GM19023 (cell line): ENCODE data around the gene OTOF.
"Not testable (repeated sequence)": the region's sequence is repeated elsewhere in the genome, so short reads cannot be mapped to it uniquely, and the experiment has no call there.

Source experiments
- ATAC-seq: cut with Tn5 transposase; IDR thresholded peaks from one replicate; pipeline ENCODE4 v1.9.1; 2021; ENCODE audit warnings: mild to moderate bottlenecking, moderate library complexity; ENCODE audit not compliant: unreplicated experiment

Gene OTOF

DNA sequence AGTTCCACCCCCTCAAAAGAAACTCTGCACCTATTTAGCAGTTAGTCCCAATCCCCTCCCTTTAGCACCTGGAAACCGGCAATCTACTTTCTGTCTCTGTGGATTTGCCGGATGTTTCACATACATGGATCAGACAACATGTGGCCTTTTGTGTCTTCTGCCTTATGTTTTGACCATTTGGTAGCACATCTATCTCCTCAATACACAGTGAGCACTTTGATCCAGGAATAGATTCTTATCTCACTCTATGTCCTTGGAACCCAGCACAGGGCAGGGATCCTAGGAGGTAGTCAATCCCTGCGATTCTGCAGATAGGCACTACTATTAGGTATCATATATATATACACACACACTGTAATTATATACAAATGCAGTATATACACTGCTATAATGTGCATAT is 3.8 kb upstream of the OTOF start:
- ATAC-seq: no peak

GRCh38 chr2:26480566-26481423 is 2.9 kb upstream of the OTOF start:
- no peak for ATAC-seq

- ATAC-seq: no peak
Observed at GRCh38 chr2:26479789-26480565, 2.1 kb upstream of the OTOF start.

DNA sequence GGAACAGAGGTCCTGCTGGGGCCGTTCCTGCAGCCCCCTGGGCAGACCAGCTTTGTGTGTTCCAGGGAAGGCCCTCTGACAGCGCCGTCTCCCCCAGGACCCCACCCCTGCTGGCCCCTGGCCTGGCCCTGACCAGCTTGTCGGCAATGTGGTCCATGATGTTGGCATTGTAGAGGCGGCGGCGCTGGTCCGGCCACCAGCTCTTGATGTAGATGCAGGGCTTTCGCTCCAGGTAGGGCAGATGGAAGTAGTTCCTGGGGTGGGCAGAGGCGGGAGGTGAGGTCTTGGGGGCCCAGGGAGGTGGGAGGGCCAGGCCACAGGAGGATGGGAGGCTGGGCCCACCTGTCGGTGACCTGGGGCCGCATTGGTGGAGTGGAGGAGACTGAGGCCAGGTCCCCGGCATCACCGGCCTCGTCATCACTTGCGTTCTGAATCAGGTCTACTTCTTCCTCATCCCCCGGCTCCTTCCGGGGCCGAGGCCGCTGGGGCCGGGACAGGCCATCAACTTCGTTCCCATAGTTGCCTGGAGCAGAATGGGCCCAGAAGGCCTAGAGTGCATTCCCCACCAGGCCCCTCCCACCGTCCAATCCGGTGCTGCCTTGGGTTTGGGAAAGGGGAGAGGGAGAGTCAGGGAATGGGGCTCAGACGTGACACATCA is 1.3 kb upstream of the OTOF start:
- no peak for ATAC-seq

DNA sequence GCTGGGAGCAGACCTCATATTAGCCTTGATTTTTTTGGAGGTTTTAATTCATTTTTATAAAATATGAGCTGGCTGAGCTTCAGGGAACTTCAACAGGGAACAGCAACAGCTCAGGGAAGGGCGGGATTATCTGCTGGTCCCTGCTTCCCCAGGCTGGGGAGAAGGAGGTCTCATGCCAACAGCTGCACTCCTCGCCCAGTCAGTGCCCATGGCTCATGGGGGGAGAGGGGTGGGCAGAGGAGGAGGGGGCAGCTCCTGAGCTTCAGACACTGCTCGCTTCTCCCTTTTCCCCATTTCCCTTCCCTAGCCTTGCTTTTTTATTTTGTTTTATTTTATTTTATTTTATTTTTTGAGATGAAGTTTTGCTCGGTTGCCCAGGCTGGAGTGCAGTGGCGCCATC is 442 bp upstream of the OTOF start:
- ATAC-seq: no peak

DNA sequence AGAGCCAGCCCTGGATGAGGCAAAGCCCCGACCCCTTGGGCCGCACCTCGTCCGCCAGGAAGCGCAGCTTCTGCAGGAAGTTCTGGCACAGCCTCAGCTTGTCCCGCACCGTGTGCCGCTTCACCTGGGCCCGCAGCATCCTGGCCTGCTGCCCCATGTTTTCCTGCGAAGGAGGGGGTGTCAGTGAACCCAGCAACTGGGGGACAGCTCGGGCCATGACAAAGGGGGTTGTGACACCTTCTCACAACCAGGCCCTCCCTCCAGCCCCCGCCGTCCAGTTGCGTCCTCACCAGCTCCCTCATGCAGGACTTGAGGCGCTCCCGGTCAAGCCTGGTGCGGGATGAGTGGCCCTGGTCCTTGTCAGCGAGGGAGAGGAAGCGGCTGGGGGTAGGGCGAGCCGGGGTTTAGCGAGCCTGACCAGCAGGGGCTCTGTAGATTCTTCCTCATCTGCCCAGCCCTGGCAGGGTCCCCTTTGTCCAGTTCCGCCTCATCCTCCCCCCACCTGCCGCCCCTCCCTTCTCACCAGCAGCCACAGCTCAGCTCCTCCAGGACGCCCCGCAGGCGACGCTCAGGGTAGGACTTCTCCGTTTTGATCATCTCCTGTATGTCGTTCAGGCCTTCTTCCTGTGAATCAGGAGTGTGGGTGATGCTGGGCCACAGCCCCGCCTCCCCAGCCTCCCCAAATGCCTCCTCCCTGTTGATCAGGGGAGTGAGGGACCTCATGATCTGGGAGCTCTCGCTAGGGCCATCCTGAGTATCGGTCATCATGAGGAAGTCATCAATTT is 606 bp downstream of the OTOF start:
- ATAC-seq: no peak

DNA sequence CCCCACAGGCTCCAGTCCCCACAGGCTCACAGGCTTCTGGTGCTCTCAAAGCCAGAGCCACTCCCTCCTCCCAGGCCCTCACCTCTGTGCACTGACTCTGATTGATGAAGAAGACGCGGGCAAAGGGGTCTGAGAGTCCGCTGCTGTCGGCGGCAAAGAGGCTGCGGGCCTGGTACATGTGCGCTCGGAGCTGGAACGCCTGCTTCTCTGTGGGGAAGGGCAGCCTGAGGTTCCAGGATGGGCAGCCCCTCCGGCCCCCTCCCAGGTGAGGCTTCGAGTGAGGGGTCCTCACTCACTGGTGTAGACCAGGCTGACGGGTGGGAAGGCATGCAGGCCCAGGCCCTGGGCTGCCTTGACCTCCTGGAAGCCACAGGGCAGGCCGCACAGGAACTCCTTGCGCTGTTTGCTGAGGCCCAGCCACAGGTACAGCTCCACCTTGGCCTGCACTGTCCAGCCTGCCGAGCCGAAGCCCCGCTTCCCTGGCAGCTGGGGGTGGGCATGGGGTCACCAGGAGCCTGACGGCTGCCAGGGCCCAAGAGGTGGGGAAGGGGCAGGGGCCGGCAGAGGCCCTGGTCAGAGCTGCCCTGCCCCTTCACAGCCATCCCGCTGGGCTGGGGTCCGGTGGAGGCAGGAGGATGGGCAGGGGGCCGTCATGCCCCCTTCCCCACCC is 2.0 kb downstream of the OTOF start:
- no peak for ATAC-seq

- no peak for ATAC-seq
Observed at GRCh38 chr2:26475037-26475436, 2.9 kb downstream of the OTOF start.

DNA sequence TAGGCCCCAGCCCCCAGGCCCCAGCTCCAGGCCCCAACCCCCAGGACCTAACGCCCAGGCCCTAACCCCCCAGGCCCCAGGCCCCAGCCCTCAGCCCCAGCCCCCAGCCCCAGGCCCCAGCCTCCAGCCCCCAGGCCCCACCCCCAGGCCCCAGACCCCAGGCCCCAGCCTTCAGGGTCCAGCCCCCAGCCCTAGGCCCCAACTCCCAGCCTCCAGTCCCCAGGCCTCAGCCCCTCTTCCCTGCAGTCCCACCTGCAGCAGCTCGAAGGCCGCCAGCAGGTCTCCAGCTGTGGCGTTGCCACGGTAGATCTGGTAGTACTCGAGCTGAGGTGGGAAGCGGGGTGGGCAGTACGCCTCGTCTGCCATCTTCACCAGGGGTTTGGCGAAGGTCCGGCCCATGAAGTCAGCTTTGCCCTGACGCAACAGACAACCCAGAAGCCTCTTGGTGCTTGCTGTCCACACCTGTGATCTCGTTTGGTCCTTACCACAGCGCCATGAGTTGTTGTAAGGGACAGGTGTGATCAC is 3.6 kb downstream of the OTOF start:
- ATAC-seq: no peak

DNA sequence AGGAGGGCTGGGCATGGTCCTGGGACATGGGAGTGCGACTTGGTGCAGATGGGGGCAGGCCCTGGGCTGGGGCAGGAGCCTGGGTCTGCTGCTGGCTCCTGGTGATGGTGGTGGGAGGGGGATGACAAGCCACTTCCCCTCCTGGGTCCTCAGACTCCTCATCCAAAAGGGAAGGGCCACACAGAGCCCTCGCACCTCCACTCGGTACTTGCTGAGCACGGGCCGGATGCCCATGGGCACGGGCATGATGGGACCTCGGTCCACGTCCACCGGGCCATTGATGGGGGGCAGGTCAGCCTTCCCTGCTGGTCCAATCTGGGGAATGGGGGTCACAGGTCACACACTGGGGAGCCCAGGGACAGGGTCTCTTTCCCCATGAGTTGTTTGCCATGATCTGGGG is 4.1 kb downstream of the OTOF start:
- ATAC-seq: no peak

DNA sequence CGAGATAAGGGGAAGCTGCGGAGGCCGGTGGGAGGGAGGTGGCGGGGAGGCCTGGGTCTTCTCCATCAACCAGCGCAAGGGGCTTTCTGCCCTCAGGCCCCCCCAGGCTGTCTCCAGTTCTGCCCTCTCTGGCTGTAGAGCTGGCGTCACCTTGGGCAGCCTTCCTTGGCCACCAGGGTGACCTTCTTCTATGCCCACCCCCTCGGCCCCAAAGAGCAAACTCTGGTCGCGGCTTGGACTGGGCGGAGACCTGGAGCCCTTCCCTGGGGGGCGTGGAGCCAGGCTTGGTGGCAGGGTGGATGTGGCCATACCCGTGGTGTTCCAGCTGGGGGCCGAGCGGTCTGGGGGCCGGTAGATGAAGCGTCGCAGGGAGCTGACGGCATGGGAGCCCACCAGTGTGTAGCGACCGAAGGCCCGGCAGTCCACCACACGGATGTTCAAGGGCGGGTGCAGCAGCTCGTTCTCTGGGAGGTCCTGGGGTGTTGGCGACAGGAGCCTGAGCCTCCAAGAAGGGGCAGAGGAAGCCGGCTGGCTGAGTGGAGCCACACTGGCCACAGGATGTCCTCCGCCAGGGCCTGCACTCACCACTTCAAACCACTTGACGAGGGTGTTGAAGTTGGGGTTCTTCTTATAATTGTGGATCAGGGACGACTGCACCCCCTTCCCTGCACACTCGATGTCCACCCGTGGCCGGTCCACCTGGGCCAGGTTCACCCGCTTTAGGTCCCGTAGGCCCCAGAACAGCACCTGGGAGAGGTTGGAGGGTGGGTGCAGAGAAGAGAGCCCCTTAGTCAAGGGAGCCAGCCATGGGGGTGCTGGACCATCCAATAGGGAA is 4.9 kb downstream of the OTOF start:
- ATAC-seq: no peak

DNA sequence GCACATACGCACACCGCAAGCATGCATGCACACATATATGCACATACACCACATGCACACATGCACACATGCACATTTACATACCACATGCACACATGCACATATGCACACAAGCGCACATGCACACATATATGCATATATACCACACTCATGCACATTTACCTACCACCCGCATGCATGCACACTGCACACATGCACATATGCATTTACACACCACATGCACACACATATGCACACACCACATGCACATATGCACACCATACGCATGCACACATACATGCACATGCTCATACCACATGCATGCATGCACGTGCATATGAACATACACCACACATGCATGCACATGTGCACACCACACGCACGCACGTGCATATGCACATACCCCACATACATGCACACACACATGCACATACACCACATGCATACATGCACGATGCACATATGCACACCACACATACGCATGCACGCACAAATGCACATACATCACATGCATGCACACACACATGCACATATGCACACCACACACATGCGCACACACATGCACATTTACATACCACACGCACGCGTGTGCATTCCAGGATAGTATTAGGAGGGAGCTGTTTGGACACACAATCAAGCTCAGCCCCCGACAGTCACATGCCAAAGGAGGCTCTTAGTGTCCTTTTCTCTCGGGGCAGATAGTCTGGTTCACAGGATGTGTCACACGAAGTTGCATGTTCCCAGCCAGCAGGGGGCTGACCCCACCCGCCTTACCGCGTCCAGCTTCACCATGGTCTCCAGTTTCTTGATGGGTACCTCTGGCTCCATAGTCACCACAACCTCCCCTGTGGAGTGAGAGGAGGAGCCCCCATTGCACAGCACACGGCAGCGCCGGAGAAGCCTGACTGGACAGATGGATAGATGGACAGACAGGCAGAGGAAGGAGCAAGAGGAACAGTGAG is 5.9 kb downstream of the OTOF start:
- ATAC-seq: no peak

GRCh38 chr2:26471289-26471688 is 6.6 kb downstream of the OTOF start:
- no peak for ATAC-seq

DNA sequence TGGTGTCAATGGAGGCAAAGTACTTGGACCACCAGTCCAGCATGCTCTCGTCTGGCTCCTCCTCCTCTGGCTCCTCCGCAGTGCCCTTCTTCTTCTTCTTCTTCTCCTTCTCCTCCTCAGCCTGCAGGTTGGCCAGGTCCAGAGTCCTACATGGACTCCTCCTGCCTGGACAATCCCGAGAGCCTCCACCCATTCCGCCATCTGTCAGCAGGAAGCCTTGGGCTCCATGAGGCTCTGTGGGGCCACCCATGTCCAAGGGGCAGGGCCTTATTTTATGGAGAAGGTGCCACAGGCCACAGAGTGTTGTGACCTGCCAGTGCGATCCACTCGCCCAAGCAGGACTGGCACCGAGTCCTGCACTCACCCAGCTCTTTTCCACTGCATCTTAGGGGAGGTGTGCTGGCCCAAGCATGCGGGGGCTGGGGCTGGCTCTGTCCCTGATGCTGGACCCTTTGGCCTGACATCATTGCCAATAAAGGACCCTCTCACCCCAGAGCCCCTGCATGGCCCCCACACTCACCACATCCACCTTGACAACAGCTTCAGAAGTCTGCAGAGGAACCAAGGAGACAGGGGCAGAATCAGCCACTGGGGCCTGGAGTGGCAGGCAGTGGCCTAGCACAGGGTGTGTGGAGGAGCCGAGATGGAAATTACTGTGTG is 7.2 kb downstream of the OTOF start:
- ATAC-seq: no peak

DNA sequence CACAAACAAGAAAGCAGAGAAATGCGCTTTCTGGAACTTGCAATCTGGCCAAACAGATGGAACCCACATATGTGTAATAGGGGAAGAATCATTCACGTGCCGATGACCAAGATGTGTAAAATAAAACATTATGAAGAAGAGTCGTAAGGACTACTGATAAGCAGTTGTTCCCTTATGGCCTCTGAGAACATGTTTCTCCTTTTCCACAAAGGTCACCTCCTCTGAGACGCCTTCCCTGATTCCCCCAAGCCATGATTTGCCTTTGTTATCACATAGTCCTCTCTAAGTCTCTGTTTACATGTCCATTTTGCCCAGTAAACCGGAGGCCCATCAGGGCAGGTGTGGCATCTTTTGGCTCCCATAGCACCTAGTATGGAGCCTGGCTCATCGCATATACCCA is 8.0 kb downstream of the OTOF start:
- ATAC-seq: no peak

DNA sequence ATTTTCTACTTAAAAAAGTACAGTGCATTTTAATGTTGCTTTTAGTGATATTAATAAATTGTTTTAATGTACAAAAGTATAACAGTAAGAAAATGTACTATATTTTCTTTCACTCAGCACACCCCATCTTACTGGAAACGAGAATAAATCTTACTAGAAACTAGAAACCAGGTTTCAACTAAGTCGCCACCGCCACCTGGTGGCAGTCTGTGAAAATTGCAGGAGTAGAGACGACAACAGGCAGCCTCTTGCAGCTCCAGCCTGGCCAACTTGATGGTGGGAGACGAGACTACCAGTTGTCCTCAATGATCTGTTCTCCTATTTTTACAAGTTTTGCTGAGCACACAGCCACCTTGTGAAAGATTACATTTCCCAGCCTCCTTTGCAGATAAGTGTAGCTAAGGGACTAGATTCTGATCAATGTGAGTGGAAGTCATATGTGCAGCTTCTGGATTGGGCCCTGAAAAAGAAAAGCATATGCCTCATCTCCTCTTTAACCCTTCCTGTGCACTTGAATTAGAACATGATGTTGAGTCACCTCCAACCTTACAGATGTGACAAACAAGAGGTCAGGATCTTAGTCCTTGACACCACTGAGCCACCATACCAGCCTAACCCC is 8.7 kb downstream of the OTOF start:
- no peak for ATAC-seq

DNA sequence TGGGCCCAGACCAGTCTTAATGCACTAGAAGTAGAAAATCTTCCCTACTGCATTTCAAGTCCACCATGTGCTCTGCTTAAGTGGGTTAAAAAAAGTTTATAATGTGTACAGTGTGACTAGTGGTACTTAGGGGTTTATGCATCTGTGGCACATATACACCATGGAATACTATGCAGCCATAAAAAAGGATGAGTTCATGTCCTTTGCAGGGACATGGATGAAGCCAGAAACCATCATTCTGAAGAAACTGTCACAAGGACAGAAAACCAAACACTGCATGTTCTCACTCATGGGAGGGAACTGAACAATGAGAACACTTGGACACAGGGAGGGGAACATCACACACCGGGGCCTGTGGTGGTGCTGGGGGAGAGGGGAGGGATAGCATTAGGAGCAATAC is 9.4 kb downstream of the OTOF start:
- ATAC-seq: not testable (repeated sequence)
